HepG2 (cell line): ENCODE results near the gene ADSS1. TPM values are rescaled to one million over a fixed set of nuclear protein-coding genes. Genes with fewer than 3 reads are reported as not detected.

Experiments used
- ARID3A ChIP-seq: IDR thresholded peaks from 2 replicates; pipeline ENCODE4 v1.6.1; 2012; ENCODE audit warnings: low read depth, low read length, improper control_type of control experiment
- BCL3 ChIP-seq: sonication (generic); formaldehyde crosslinking; IDR thresholded peaks from 2 replicates; pipeline ENCODE4 v1.5.1; 2020; ENCODE audit warnings: mild to moderate bottlenecking, missing genetic modification reagents, moderate library complexity
- HNRNPL ChIP-seq: fragments of 200-400 bp; formaldehyde crosslinking; IDR thresholded peaks from 2 replicates; pipeline ENCODE4 v1.6.1; 2017; ENCODE audit warnings: mild to moderate bottlenecking, low read depth, low read length
- IRF2 ChIP-seq: IDR thresholded peaks from 2 replicates; pipeline ENCODE4 v1.6.1; 2018; ENCODE audit warnings: missing genetic modification reagents, missing compliant biosample characterization
- JUND ChIP-seq: sonication (generic); formaldehyde crosslinking; IDR thresholded peaks from 2 replicates; pipeline ENCODE4 v1.8.0; 2022; ENCODE audit warnings: mild to moderate bottlenecking, missing genetic modification reagents
- MXD4 ChIP-seq: IDR thresholded peaks from 2 replicates; pipeline ENCODE4 v1.6.1; 2016; ENCODE audit warnings: mild to moderate bottlenecking, missing biosample characterization, missing genetic modification reagents
- TRIM24 ChIP-seq: sonication (generic); formaldehyde crosslinking; IDR thresholded peaks from 2 replicates; pipeline ENCODE4 v1.8.0; 2022; ENCODE audit warnings: mild to moderate bottlenecking, missing genetic modification reagents
- XBP1 ChIP-seq: sonication (generic); formaldehyde crosslinking; IDR thresholded peaks from 2 replicates; pipeline ENCODE4 v1.5.0; 2020; ENCODE audit warnings: missing genetic modification reagents
- XRCC5 ChIP-seq: fragments of 200-400 bp; formaldehyde crosslinking; optimal IDR thresholded peaks from 2 replicates; pipeline ENCODE3; 2017; ENCODE audit warnings: mild to moderate bottlenecking, low read length
- ZFP41 ChIP-seq: sonication (generic); formaldehyde crosslinking; IDR thresholded peaks from 2 replicates; pipeline ENCODE4 v1.4.0; 2020; ENCODE audit warnings: mild to moderate bottlenecking, missing genetic modification reagents, borderline replicate concordance
- ZFX ChIP-seq: sonication (generic); formaldehyde crosslinking; IDR thresholded peaks from 2 replicates; pipeline ENCODE4 v1.4.0; 2020; ENCODE audit warnings: mild to moderate bottlenecking, low read depth, missing genetic modification reagents, moderate library complexity
- ZNF121 ChIP-seq: sonication (generic); formaldehyde crosslinking; IDR thresholded peaks from 2 replicates; pipeline ENCODE4 v1.5.0; 2020; ENCODE audit warnings: mild to moderate bottlenecking, missing genetic modification reagents
- ZNF18 ChIP-seq: sonication (generic); formaldehyde crosslinking; IDR thresholded peaks from 2 replicates; pipeline ENCODE4 v1.8.0; 2022; ENCODE audit warnings: mild to moderate bottlenecking, missing genetic modification reagents; ENCODE audit not compliant: insufficient replicate concordance
- ZNF225 ChIP-seq: sonication (generic); formaldehyde crosslinking; IDR thresholded peaks from 2 replicates; pipeline ENCODE4 v1.4.0; 2020; ENCODE audit warnings: mild to moderate bottlenecking, missing genetic modification reagents
- ZNF343 ChIP-seq: sonication (generic); formaldehyde crosslinking; IDR thresholded peaks from 2 replicates; pipeline ENCODE4 v1.4.0; 2020; ENCODE audit warnings: mild to moderate bottlenecking, missing genetic modification reagents
- ZNF460 ChIP-seq: sonication (generic); formaldehyde crosslinking; IDR thresholded peaks from 2 replicates; pipeline ENCODE4 v1.5.1; 2020; ENCODE audit warnings: missing genetic modification reagents, mild to moderate bottlenecking, borderline replicate concordance
- ZSCAN20 ChIP-seq: sonication (generic); formaldehyde crosslinking; IDR thresholded peaks from 2 replicates; pipeline ENCODE4 v1.4.0; 2020; ENCODE audit warnings: missing genetic modification reagents, mild to moderate bottlenecking, borderline replicate concordance
- polyA plus RNA-seq, 8 experiments: library from polyadenylated mRNA; depleted of rRNA in 3 of 8; stranded (reverse) in 7 of 8; unstranded in 1 of 8; fragments of >200 nt; fragmentation: Illumina TruSeq in 4 of 8; extraction: Trizol in 4 of 8; gene quantifications; 2 replicates each; pipeline versions ENCODE4 v1.2.1 to v1.2.3, GENCODE V29; 2011 to 2016; ENCODE audit warnings: low read depth in 4 of 8, missing spikeins in 1 of 8, mixed read lengths in 1 of 8; ENCODE audit not compliant: insufficient read depth in 1 of 8
- total RNA-seq, 5 experiments: library from RNA; depleted of rRNA; stranded (reverse); fragments of >200 nt; fragmentation: Illumina TruSeq; extraction: Trizol; gene quantifications; 2 replicates each; pipeline ENCODE4 v1.2.3, GENCODE V29; 2016; ENCODE audit warnings: low read depth in 1 of 5
- TF ChIP-seq, protein P1 (sequence below): sonication (generic); formaldehyde crosslinking; IDR thresholded peaks from 2 replicates; pipeline ENCODE4 v1.4.0; 2020; ENCODE audit warnings: missing genetic modification reagents
- TF ChIP-seq, protein P2 (sequence below): sonication (generic); formaldehyde crosslinking; IDR thresholded peaks from 2 replicates; pipeline ENCODE4 v1.9.0; 2022; ENCODE audit warnings: missing genetic modification reagents, mild to moderate bottlenecking, borderline replicate concordance

ADSS1 gene
- total and polyA plus RNA-seq, 2 of the 13 experiments (the other 11 are each of a cell fraction or from before 2014, with no cell fraction given), result 1.0 to 36.7 TPM

GRCh38 chr14:104689881-104690711 lies 33.9 kb upstream of the ADSS1 start (continued):
- TF ChIP-seq ZFX (peak; percentile 43; the same call in 1 of the 2 replicates), XBP1 (CRISPR knock-in tag) (no peak), ARID3A (no peak), TRIM24 (CRISPR knock-in tag) (no peak), IRF2 (no peak), ZNF18 (CRISPR knock-in tag) (no peak), BCL3 (no peak), JUND (CRISPR knock-in tag) (no peak), ZFP41 (CRISPR knock-in tag) (no peak), ZNF460 (CRISPR knock-in tag) (no peak), HNRNPL (0 out of 2 replicates have a peak, but pooled peaks have one; percentile 25), ZNF121 (no peak), ZNF225 (CRISPR knock-in tag) (no peak), ZSCAN20 (0 out of 2 replicates have a peak, but pooled peaks have one; percentile 29), XRCC5 (no peak), ZNF343 (CRISPR knock-in tag) (no peak), MXD4 (no peak)
- TF ChIP-seq, protein P1, sequence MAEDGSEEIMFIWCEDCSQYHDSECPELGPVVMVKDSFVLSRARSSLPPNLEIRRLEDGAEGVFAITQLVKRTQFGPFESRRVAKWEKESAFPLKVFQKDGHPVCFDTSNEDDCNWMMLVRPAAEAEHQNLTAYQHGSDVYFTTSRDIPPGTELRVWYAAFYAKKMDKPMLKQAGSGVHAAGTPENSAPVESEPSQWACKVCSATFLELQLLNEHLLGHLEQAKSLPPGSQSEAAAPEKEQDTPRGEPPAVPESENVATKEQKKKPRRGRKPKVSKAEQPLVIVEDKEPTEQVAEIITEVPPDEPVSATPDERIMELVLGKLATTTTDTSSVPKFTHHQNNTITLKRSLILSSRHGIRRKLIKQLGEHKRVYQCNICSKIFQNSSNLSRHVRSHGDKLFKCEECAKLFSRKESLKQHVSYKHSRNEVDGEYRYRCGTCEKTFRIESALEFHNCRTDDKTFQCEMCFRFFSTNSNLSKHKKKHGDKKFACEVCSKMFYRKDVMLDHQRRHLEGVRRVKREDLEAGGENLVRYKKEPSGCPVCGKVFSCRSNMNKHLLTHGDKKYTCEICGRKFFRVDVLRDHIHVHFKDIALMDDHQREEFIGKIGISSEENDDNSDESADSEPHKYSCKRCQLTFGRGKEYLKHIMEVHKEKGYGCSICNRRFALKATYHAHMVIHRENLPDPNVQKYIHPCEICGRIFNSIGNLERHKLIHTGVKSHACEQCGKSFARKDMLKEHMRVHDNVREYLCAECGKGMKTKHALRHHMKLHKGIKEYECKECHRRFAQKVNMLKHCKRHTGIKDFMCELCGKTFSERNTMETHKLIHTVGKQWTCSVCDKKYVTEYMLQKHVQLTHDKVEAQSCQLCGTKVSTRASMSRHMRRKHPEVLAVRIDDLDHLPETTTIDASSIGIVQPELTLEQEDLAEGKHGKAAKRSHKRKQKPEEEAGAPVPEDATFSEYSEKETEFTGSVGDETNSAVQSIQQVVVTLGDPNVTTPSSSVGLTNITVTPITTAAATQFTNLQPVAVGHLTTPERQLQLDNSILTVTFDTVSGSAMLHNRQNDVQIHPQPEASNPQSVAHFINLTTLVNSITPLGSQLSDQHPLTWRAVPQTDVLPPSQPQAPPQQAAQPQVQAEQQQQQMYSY (CRISPR knock-in tag), result no peak
- TF ChIP-seq, protein P2, sequence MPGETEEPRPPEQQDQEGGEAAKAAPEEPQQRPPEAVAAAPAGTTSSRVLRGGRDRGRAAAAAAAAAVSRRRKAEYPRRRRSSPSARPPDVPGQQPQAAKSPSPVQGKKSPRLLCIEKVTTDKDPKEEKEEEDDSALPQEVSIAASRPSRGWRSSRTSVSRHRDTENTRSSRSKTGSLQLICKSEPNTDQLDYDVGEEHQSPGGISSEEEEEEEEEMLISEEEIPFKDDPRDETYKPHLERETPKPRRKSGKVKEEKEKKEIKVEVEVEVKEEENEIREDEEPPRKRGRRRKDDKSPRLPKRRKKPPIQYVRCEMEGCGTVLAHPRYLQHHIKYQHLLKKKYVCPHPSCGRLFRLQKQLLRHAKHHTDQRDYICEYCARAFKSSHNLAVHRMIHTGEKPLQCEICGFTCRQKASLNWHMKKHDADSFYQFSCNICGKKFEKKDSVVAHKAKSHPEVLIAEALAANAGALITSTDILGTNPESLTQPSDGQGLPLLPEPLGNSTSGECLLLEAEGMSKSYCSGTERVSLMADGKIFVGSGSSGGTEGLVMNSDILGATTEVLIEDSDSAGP (CRISPR knock-in tag), result peak; percentile 47
